Measurements from ENCODE around the gene PTPN23.

Gene PTPN23

GRCh38 chr3:47381317-47382157, 716 bp downstream of the PTPN23 start:
- H3K27me3 Mint-ChIP-seq = no peaks in the 10 kb centered on the region
- H3K36me3 Mint-ChIP-seq = peaks cover 17% of the 10 kb centered on the region
- H3K27ac Mint-ChIP-seq = peak overlapping the region; percentile 98
- peaks cover 61% of the 10 kb centered on the region for H3K4me1 Mint-ChIP-seq
- no peaks in the 10 kb centered on the region for H3K9me3 Mint-ChIP-seq
- peak overlapping the region; percentile 99 for H3K4me3 Mint-ChIP-seq
- peak; percentile 90 for ATAC-seq

DNA sequence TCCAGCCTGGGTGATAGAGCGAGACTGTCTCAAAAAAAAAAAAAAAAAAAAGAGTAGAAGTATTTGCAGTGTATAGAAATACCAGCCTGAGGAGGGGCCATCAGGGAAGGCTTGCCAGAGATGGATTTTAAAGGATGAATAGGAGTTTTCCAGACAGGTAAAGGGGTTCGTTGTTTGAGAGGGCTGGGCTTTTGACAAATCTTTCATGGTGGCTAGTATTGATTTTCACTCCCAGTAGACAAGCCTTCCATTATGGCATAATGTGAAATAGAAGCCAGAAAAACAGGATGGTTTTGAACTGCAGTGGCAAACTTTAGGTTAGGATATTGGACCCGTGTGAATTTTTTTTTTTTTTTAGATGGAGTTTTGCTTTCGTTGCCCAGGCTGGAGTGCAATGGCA, 3.6 kb downstream of the PTPN23 start:
- Mint-ChIP-seq H3K4me1 (peaks cover 59% of the 10 kb centered on the region), H3K27me3 (no peaks in the 10 kb centered on the region), H3K4me3 (no peak overlapping the region), H3K9me3 (no peaks in the 10 kb centered on the region), H3K27ac (no peak overlapping the region), H3K36me3 (peaks cover 30% of the 10 kb centered on the region)
- no peak for ATAC-seq

DNA sequence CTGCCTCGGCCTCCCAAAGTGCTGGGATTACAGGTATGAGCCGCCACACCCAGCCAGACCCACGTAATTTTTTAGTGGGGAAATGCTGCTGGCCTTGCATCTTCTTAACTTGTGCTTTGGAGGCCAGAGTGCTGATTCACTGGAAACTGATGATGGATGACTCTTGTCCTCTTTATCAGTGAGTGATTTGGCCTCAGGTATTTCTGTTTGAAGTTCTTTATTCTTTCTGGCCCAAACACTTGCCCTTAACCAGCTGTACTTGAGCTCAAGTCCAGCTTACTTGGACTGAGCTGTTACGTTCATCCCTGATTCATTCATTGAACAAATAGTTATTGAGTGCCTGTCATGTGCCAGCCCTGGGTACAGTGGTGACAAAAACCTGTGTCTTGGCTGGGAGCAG, 4.2 kb downstream of the PTPN23 start:
- Mint-ChIP-seq H3K27me3 (no peaks in the 10 kb centered on the region), H3K27ac (no peak overlapping the region), H3K9me3 (no peaks in the 10 kb centered on the region), H3K4me3 (no peak overlapping the region), H3K4me1 (peaks cover 53% of the 10 kb centered on the region), H3K36me3 (peaks cover 30% of the 10 kb centered on the region)
- ATAC-seq = no peak

DNA sequence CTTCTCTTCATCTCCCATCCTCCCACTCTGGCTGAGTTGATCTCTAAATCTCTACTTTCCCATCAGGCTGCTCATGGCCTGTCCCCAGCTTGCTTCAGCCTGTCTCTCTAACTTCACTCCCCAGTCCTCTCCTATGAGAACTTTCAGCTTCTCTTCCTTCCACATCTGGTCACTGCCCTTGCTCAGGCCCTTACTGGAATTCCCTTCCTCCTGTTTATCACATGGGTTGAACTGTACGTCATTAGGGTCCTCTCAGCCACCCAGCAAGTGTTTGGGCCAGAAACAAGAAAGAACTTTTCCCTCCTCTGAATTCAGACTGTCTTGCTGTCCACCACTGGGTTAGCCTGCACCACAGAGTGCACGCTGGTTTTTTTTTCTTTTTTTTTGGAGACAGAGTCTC, 5.0 kb downstream of the PTPN23 start:
- H3K9me3 Mint-ChIP-seq = no peaks in the 10 kb centered on the region
- peaks cover 47% of the 10 kb centered on the region for H3K4me1 Mint-ChIP-seq
- no peak for ATAC-seq
- peaks cover 30% of the 10 kb centered on the region for H3K36me3 Mint-ChIP-seq
- no peak overlapping the region for H3K4me3 Mint-ChIP-seq
- peak overlapping the region; percentile 2 for H3K27ac Mint-ChIP-seq
- H3K27me3 Mint-ChIP-seq = no peaks in the 10 kb centered on the region

- H3K9me3 Mint-ChIP-seq = no peaks in the 10 kb centered on the region
- H3K27ac Mint-ChIP-seq = peak overlapping the region; percentile 24
- peaks cover 13% of the 10 kb centered on the region for H3K4me1 Mint-ChIP-seq
Measured at GRCh38 chr3:47392933-47393332, 12.1 kb downstream of the PTPN23 start.

GRCh38 chr3:47394140-47394870, 13.5 kb downstream of the PTPN23 start:
- Mint-ChIP-seq H3K4me3 (no peak overlapping the region), H3K4me1 (peaks cover 13% of the 10 kb centered on the region), H3K36me3 (peaks cover 20% of the 10 kb centered on the region), H3K27me3 (no peaks in the 10 kb centered on the region), H3K27ac (no peak overlapping the region), H3K9me3 (no peaks in the 10 kb centered on the region)
- ATAC-seq = no peak

More at GRCh38 chr3:47392933-47393332, 12.1 kb downstream of the PTPN23 start:
- no peak for ATAC-seq
- no peak overlapping the region for H3K4me3 Mint-ChIP-seq
- peaks cover 17% of the 10 kb centered on the region for H3K36me3 Mint-ChIP-seq
- H3K27me3 Mint-ChIP-seq = no peaks in the 10 kb centered on the region

DNA sequence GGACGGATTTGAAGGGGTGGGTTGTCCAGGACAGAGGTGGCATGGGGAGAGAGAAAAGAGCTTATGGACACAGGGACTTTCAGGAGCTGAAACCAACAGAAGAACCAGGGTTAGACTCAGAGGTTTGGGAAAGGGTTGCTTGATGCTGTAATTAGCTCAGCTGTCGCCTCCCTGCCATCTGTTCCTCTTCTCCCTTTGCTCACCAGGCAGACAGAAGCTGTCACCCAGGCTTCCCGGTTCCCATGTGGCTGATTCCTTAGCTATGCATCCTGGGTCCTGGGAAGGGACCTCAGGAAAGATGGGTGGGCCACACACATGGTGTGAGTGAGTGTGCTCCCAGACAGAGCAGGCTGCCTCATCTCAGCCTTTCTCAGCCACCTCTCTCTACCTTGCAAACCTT, 14.1 kb downstream of the PTPN23 start:
- H3K9me3 Mint-ChIP-seq = no peaks in the 10 kb centered on the region
- H3K27ac Mint-ChIP-seq = peak overlapping the region; percentile 30
- peaks cover 20% of the 10 kb centered on the region for H3K36me3 Mint-ChIP-seq
- ATAC-seq = no peak
- peaks cover 13% of the 10 kb centered on the region for H3K4me1 Mint-ChIP-seq
- H3K4me3 Mint-ChIP-seq = no peak overlapping the region
- H3K27me3 Mint-ChIP-seq = no peaks in the 10 kb centered on the region

- Mint-ChIP-seq H3K9me3 (no peaks in the 10 kb centered on the region), H3K36me3 (peaks cover 21% of the 10 kb centered on the region), H3K27me3 (no peaks in the 10 kb centered on the region), H3K27ac (no peak overlapping the region), H3K4me3 (no peak overlapping the region), H3K4me1 (peaks cover 5% of the 10 kb centered on the region)
- no peak for ATAC-seq
Measured at GRCh38 chr3:47398228-47398627, 17.4 kb downstream of the PTPN23 start.

DNA sequence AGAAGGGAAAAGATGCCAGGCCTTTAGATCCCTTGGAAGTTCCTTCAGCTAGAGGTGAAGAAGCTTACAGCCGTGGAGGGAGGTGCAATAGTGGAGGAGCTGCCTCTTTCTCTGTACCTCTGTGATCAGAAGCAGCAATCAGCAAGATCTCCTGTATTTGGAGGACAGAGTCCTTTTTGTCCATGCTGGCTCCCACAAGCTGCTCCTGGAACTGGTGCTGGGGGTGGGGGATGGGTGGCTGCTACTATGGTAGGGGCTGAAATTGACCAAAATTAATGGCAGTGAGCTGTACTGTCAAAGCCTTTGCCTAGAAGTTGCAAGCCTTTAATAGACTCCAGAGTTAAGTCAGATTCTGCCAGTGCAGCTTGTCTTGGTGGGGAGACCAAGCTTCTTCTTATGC, 18.2 kb downstream of the PTPN23 start:
- H3K27me3 Mint-ChIP-seq = no peaks in the 10 kb centered on the region
- no peak for ATAC-seq
- H3K4me3 Mint-ChIP-seq = no peak overlapping the region
- H3K9me3 Mint-ChIP-seq = no peaks in the 10 kb centered on the region
- peaks cover 5% of the 10 kb centered on the region for H3K4me1 Mint-ChIP-seq
- H3K27ac Mint-ChIP-seq = no peak overlapping the region
- H3K36me3 Mint-ChIP-seq = peaks cover 24% of the 10 kb centered on the region

DNA sequence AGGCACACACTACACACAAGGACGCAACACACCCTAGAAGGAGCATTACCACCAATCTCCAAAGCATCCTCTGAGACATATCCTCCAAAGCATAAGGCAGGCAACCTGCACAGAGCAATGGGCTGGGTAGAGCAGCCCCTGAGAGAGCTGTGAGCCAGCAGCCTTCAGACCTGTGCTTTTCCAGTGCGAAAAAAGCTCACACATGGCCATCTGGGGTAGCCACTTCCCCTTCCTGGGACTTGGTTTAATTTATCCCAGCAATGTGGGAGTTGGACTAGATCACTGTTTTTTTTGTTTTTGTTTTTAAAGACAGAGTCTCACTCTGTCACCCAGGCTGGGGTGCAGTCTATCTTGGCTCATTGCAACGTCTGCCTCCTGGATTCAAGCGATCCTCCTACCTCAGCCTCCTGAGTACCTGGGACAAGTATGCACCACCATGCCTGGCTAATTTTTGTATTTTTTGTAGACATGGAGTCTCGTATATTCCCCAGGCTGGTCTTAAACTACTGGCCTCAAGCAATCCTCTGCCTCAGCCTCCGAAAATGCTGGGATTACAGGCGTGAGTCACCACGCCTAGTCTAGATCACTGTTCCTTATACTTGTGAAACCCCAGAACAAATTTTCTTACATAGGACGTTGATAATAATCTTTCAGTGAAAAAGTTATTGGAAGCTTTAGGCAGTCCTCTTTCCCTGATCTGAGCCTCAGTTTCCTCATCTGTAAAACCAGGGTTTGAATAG, 18.9 kb downstream of the PTPN23 start:
- no peak for ATAC-seq
- H3K4me1 Mint-ChIP-seq = peaks cover 5% of the 10 kb centered on the region
- no peak overlapping the region for H3K4me3 Mint-ChIP-seq
- no peak overlapping the region for H3K27ac Mint-ChIP-seq
- H3K9me3 Mint-ChIP-seq = no peaks in the 10 kb centered on the region
- H3K27me3 Mint-ChIP-seq = no peaks in the 10 kb centered on the region
- H3K36me3 Mint-ChIP-seq = peaks cover 22% of the 10 kb centered on the region

- Mint-ChIP-seq H3K36me3 (peaks cover 35% of the 10 kb centered on the region), H3K27ac (no peak overlapping the region), H3K9me3 (no peaks in the 10 kb centered on the region), H3K4me1 (peaks cover 7% of the 10 kb centered on the region), H3K27me3 (no peaks in the 10 kb centered on the region), H3K4me3 (no peak overlapping the region)
- no peak for ATAC-seq
Measured at GRCh38 chr3:47404431-47404876, 23.6 kb downstream of the PTPN23 start.

DNA sequence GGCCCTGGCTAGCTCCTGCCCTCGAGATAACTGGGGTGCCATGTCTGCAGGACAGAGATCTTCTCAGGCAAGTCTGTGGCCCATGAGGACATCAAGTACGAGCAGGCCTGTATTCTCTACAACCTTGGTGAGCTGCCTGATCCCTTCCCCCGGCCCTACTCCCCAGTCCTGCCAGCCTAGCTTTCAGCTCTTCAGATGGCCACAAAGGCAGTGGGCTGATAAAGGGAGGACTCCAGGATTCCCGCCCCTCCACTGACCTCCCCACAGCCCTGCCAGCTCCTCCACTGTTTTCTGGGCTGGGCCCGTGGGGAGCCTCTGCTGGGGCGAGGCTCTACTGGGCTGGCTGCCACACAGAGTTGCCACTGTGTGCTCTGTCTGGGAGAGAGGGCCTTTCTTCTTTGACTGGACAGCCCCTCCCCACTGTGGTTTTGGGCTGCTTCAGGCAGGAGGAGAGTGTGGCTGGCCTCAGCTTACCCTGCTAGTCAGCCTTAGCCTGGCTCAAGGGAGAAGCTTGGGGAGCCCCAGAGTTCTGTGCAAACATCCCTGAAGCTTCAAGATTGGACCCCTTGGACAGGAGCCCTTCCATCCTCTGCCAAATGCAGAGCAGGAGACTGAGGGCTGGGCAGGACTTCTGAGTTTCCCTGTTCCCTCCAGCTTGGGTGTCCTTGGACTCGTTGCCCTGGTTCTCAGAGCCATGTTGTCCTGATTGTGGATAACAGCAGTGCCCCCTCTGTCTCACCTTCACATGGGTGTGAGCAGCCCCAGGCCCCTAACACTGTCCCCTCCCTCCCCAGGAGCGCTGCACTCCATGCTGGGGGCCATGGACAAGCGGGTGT, 24.4 kb downstream of the PTPN23 start:
- no peak for ATAC-seq
- H3K9me3 Mint-ChIP-seq = no peaks in the 10 kb centered on the region
- peaks cover 40% of the 10 kb centered on the region for H3K36me3 Mint-ChIP-seq
- H3K27me3 Mint-ChIP-seq = no peaks in the 10 kb centered on the region
- H3K4me1 Mint-ChIP-seq = peaks cover 7% of the 10 kb centered on the region
- no peak overlapping the region for H3K4me3 Mint-ChIP-seq
- no peak overlapping the region for H3K27ac Mint-ChIP-seq

DNA sequence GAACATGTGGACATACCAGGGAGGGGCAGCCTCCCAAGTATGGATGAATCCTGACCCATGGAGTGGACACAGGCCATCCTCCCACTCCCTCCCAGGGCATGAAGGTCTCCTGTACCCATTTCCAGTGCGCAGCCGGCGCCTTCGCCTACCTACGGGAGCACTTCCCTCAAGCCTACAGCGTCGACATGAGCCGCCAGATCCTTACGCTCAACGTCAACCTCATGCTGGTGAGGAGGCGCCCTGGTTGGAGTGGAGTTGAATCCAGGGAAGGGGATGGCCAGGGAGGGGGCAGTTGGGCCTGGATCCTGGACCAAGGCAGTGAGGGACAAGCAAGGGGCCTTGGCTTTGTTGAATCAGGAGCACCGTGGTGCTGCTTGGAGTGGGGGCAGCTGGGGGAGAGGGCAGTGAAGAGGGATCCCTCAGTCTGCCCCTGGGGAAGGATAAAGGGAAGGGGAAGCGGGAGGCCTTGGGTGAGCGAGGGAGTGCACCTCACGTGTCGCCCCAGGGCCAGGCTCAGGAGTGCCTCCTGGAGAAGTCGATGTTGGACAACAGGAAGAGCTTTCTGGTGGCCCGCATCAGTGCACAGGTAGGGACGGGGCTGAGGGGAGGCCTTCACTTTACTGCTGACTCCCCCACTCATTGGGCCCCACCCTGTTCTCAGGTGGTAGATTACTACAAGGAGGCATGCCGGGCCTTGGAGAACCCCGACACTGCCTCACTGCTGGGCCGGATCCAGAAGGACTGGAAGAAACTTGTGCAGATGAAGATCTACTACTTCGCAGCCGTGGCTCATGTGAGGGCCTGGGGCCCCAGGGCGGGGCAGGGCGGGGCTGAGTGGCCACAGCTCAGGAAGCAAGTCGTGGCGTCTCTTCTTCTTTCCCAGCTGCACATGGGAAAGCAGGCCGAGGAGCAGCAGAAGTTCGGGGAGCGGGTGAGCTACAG, 25.3 kb downstream of the PTPN23 start:
- H3K27me3 Mint-ChIP-seq = no peaks in the 10 kb centered on the region
- peaks cover 7% of the 10 kb centered on the region for H3K4me1 Mint-ChIP-seq
- no peaks in the 10 kb centered on the region for H3K9me3 Mint-ChIP-seq
- H3K27ac Mint-ChIP-seq = peak overlapping the region; percentile 36
- peaks cover 49% of the 10 kb centered on the region for H3K36me3 Mint-ChIP-seq
- no peak overlapping the region for H3K4me3 Mint-ChIP-seq
- ATAC-seq = no peak

DNA sequence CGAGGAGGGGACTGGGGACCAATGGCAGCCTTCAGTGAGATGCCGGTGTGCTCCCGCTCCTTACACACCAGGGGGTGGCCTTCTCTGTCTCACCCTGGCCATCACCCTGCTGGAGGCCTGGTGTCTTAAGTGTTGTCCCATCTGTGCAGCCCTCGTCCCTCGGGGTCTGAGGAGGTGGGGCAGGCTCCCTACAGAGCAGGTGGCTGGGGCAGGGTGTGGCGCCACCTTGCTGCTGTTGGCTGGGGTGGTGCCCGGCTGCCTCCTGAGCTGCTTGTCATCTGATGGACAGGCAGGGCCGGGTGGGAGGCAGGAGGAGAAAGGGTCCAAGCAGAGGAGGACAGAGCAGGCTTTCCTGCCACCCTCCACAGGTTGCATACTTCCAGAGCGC, 25.9 kb downstream of the PTPN23 start:
- Mint-ChIP-seq H3K27ac (peak overlapping the region; percentile 36), H3K4me3 (no peak overlapping the region), H3K27me3 (no peaks in the 10 kb centered on the region), H3K36me3 (peaks cover 55% of the 10 kb centered on the region), H3K4me1 (peaks cover 7% of the 10 kb centered on the region), H3K9me3 (no peaks in the 10 kb centered on the region)
- no peak for ATAC-seq
